Brain microvascular endothelial cell (primary cell): ENCODE measurements around the gene GALNS.

ENCODE experiments used
- DNase-seq: peaks from one replicate; pipeline ENCODE4 v3.0.0-alpha.2; 2020
- H3K27ac ChIP-seq: fragments of 250-450 bp; sonication (Bioruptor Pico); 2 replicates; pipeline ENCODE4 v1.5.1; 2020; ENCODE audit warnings: mild to moderate bottlenecking, moderate library complexity
- H3K27me3 ChIP-seq: fragments of 250-450 bp; sonication (Bioruptor Pico); replicated peaks from 2 replicates; pipeline ENCODE4 v1.5.1; 2020; ENCODE audit warnings: mild to moderate bottlenecking
- H3K36me3 ChIP-seq: fragments of 250-450 bp; sonication (Bioruptor Pico); replicated peaks from 2 replicates; pipeline ENCODE4 v1.5.1; 2020; ENCODE audit warnings: mild to moderate bottlenecking
- H3K4me3 ChIP-seq: 2 replicates; pipeline ENCODE4 v1.5.1; 2011; ENCODE audit warnings: low read depth, mild to moderate bottlenecking, control low read depth, low read length, moderate library complexity
- CTCF ChIP-seq: IDR thresholded peaks from 2 replicates; pipeline ENCODE4 v1.5.1; 2011; ENCODE audit warnings: low read depth, mild to moderate bottlenecking, moderate library complexity, low read length, control low read depth, inconsistent platforms; ENCODE audit errors: missing control alignments
- in situ Hi-C: cut with HindIII; loops from 2 replicates; pipeline ENCODE4 v1.10.0; 2017; ENCODE audit warnings: low sequenced_read_pairs, low pct_ligation_motif_present

GALNS gene

GRCh38 chr16:88804173-88804551 lies 52.6 kb downstream of the GALNS start:
- TF ChIP-seq CTCF, result no peak
- no peaks in the 10 kb centered on the region for H3K27me3 ChIP-seq
- DNase-seq, result no peak
- in situ Hi-C loops, result no loop called here
- H3K4me3 ChIP-seq, result peak overlapping the region; percentile 59
- H3K36me3 ChIP-seq, result peaks cover 6% of the 10 kb centered on the region
- H3K27ac ChIP-seq, result no peak overlapping the region

- TF ChIP-seq CTCF, result no peak
- Histone ChIP-seq H3K27me3 (no peaks in the 10 kb centered on the region), H3K27ac (peak within 1 kb of the TSS; percentile 6), H3K4me3 (peak within 1 kb of the TSS; percentile 63), H3K36me3 (peaks cover 2% of the 10 kb centered on the region)
- in situ Hi-C loops, result no loop called here
- peak; percentile 22 for DNase-seq
These were observed 53.3 kb downstream of the GALNS start, which contains the start of gene CDT1 for GRCh38 chr16:88803264-88803987. Gene CDT1 (plus strand): TSS chr16:88803789. CDS start chr16:88803832, 43 bp downstream.

- no peak overlapping the region for H3K4me3 ChIP-seq
- no peak for DNase-seq
- no peaks in the 10 kb centered on the region for H3K36me3 ChIP-seq
- H3K27ac ChIP-seq, result no peak overlapping the region
- in situ Hi-C loops, result no loop called here
- TF ChIP-seq CTCF, result no peak
- no peaks in the 10 kb centered on the region for H3K27me3 ChIP-seq
These were observed 56.5 kb downstream of the GALNS start for GRCh38 chr16:88800277-88800592.

GRCh38 chr16:88799569-88800276 lies 57.0 kb downstream of the GALNS start:
- no peaks in the 10 kb centered on the region for H3K36me3 ChIP-seq
- in situ Hi-C loops, result no loop called here
- H3K27ac ChIP-seq, result no peak overlapping the region
- no peak for TF ChIP-seq CTCF
- H3K27me3 ChIP-seq, result no peaks in the 10 kb centered on the region
- H3K4me3 ChIP-seq, result no peak overlapping the region
- no peak for DNase-seq

- TF ChIP-seq CTCF, result no peak
- no peak for DNase-seq
- H3K27ac ChIP-seq, result no peak overlapping the region
- H3K27me3 ChIP-seq, result no peaks in the 10 kb centered on the region
- no peaks in the 10 kb centered on the region for H3K36me3 ChIP-seq
- H3K4me3 ChIP-seq, result no peak overlapping the region
- in situ Hi-C loops, result no loop called here
These were observed 57.8 kb downstream of the GALNS start for GRCh38 chr16:88798772-88799455.
